H1 (cell line): ENCODE measurements around the gene SLC45A1. TPM values are rescaled to one million over a fixed set of nuclear protein-coding genes. Genes with fewer than 3 reads are reported as not detected.

Experiments used
- CTCF ChIA-PET: fragments of 300-600 bp; sonication (Branson Sonifier 250); formaldehyde crosslinking; loops from one replicate; lab custom pipeline; 2021; ENCODE audit not compliant: partially characterized antibody; lab: Charles Lee
- POLR2A ChIA-PET: fragments of 300-600 bp; sonication (Branson Sonifier 250); formaldehyde crosslinking; loops from one replicate; lab custom pipeline; 2021; ENCODE audit warnings: inconsistent platforms; ENCODE audit not compliant: partially characterized antibody; lab: Charles Lee
- DNase-seq, 2 experiments: peaks; one replicate each; pipeline versions ENCODE4 v3.0.0 to v3.0.0-alpha.2; 2010 to 2022; ENCODE audit warnings: low spot score in 2 of 2, low read depth in 1 of 2, mixed read lengths in 1 of 2
- FAIRE-seq: peaks from 2 replicates; lab custom pipeline; 2011; peaks lifted over from hg19 to GRCh38; lab: Jason Lieb, UNC
- H2AFZ ChIP-seq: 2 replicates; pipeline ENCODE4 v1.8.1; 2012; ENCODE audit warnings: low read length, inconsistent platforms
- H2AK5ac ChIP-seq: 2 replicates; pipeline ENCODE4 v1.6.1; 2013; ENCODE audit warnings: low read depth, low read length
- H2BK120ac ChIP-seq: replicated peaks from 2 replicates; pipeline ENCODE3; 2013; ENCODE audit warnings: low read depth, low read length, inconsistent platforms
- H2BK12ac ChIP-seq: 2 replicates; pipeline ENCODE4 v1.6.1; 2013; ENCODE audit warnings: low read depth, low read length
- H2BK15ac ChIP-seq: 2 replicates; pipeline ENCODE4 v1.6.1; 2013; ENCODE audit warnings: low read length
- H2BK20ac ChIP-seq: 2 replicates; pipeline ENCODE4 v1.6.1; 2013; ENCODE audit warnings: low read length
- H2BK5ac ChIP-seq: 2 replicates; pipeline ENCODE4 v1.6.1; 2013; ENCODE audit warnings: low read depth, low read length
- H3K14ac ChIP-seq: 2 replicates; pipeline ENCODE4 v1.6.1; 2013; ENCODE audit warnings: inconsistent platforms; ENCODE audit not compliant: insufficient read length
- H3K18ac ChIP-seq: 2 replicates; pipeline ENCODE4 v1.6.1; 2013; ENCODE audit warnings: low read length; ENCODE audit errors: extremely low read depth
- H3K23ac ChIP-seq: 2 replicates; pipeline ENCODE4 v1.6.1; 2013; ENCODE audit warnings: inconsistent platforms; ENCODE audit not compliant: insufficient read length
- H3K23me2 ChIP-seq: 2 replicates; pipeline ENCODE4 v1.6.1; 2013; ENCODE audit warnings: low read depth, low read length
- H3K27ac ChIP-seq: 2 replicates; pipeline ENCODE4 v1.6.1; 2011; ENCODE audit warnings: low read depth, low read length, inconsistent platforms
- H3K27me3 ChIP-seq, 4 experiments: replicated peaks in 1 of 4; 1 replicate in 1 of 4; 2 replicates in 3 of 4; pipeline versions ENCODE4 v1.6.1 to v1.8.1; 2011 to 2013; ENCODE audit warnings: low read length in 3 of 4, mild to moderate bottlenecking in 3 of 4, inconsistent platforms in 2 of 4, mixed read lengths in 2 of 4, moderate library complexity in 1 of 4; ENCODE audit not compliant: control insufficient read depth in 3 of 4, insufficient read depth in 3 of 4; ENCODE audit errors: extremely low read depth in 1 of 4
- H3K36me3 ChIP-seq, 4 experiments: 2 replicates each; pipeline versions ENCODE4 v1.6.1 to v1.8.1; 2011 to 2013; ENCODE audit warnings: mild to moderate bottlenecking in 4 of 4, low read length in 3 of 4, moderate library complexity in 2 of 4, control low read depth in 1 of 4, inconsistent platforms in 1 of 4; ENCODE audit not compliant: insufficient read depth in 4 of 4, control insufficient read depth in 2 of 4
- H3K4ac ChIP-seq: replicated peaks from 2 replicates; pipeline ENCODE3; 2013; ENCODE audit warnings: low read length, low read depth, mixed read lengths, inconsistent platforms; ENCODE audit not compliant: insufficient read length
- H3K4me1 ChIP-seq, 4 experiments: replicated peaks in 1 of 4; 1 replicate in 1 of 4; 2 replicates in 3 of 4; pipeline versions ENCODE4 v1.6.1 to v1.8.1; 2011 to 2013; ENCODE audit warnings: low read length in 3 of 4, inconsistent platforms in 2 of 4, mixed read lengths in 1 of 4; ENCODE audit not compliant: insufficient read depth in 4 of 4, control insufficient read depth in 3 of 4
- H3K4me2 ChIP-seq, 2 experiments: 2 replicates each; pipeline versions ENCODE4 v1.6.1 to v1.8.1; 2011 to 2013; ENCODE audit warnings: low read depth in 2 of 2, low read length in 2 of 2, control low read depth in 1 of 2, inconsistent platforms in 1 of 2, mild to moderate bottlenecking in 1 of 2; ENCODE audit not compliant: insufficient read depth in 1 of 2
- H3K4me3 ChIP-seq, 4 experiments: fragments of 200-600, 300-600 bp in 1 of 4; sonication (generic), shearing (Covaris generic), sonication (Bioruptor Twin) in 1 of 4; 2 replicates each; pipeline versions ENCODE4 v1.5.1 to v1.8.1; 2011 to 2016; ENCODE audit warnings: low read length in 4 of 4, low read depth in 3 of 4, control low read depth in 2 of 4, inconsistent platforms in 2 of 4, mild to moderate bottlenecking in 2 of 4, mixed read lengths in 1 of 4, moderate library complexity in 1 of 4; ENCODE audit not compliant: insufficient read depth in 2 of 4; ENCODE audit errors: extremely low read depth in 1 of 4
- H3K56ac ChIP-seq: replicated peaks from 2 replicates; pipeline ENCODE3; 2013; ENCODE audit warnings: low read depth, mild to moderate bottlenecking, mixed read lengths, low read length, inconsistent platforms; ENCODE audit not compliant: insufficient read length
- H3K79me1 ChIP-seq: 2 replicates; pipeline ENCODE4 v1.6.1; 2013; ENCODE audit warnings: low read depth, low read length, control low read depth
- H3K79me2 ChIP-seq, 2 experiments: 2 replicates each; pipeline versions ENCODE4 v1.6.1 to v1.8.1; 2012 to 2013; ENCODE audit warnings: low read length in 2 of 2, mild to moderate bottlenecking in 2 of 2, inconsistent platforms in 1 of 2; ENCODE audit not compliant: insufficient read depth in 2 of 2, control insufficient read depth in 1 of 2
- H3K9ac ChIP-seq, 4 experiments: replicated peaks in 1 of 4; 1 replicate in 1 of 4; 2 replicates in 3 of 4; pipeline versions ENCODE4 v1.6.1 to v1.8.1; 2011 to 2013; ENCODE audit warnings: low read depth in 3 of 4, low read length in 3 of 4, control low read depth in 2 of 4, mild to moderate bottlenecking in 2 of 4, moderate library complexity in 2 of 4, inconsistent platforms in 1 of 4; ENCODE audit errors: extremely low read depth in 1 of 4
- H3K9me3 ChIP-seq, 2 experiments: 2 replicates each; pipeline versions ENCODE4 v1.6.1 to v1.8.1; 2012 to 2013; ENCODE audit warnings: mild to moderate bottlenecking in 2 of 2, moderate library complexity in 2 of 2, control low read depth in 1 of 2, inconsistent platforms in 1 of 2, low read depth in 1 of 2, low read length in 1 of 2, mixed read lengths in 1 of 2; ENCODE audit not compliant: insufficient read depth in 2 of 2
- H4K20me1 ChIP-seq, 2 experiments: replicated peaks in 1 of 2; 2 replicates each; pipeline versions ENCODE3 to v1.8.1; 2011 to 2013; ENCODE audit warnings: inconsistent platforms in 2 of 2, low read length in 2 of 2, mild to moderate bottlenecking in 1 of 2; ENCODE audit not compliant: insufficient read depth in 2 of 2, control insufficient read depth in 1 of 2
- H4K5ac ChIP-seq: 2 replicates; pipeline ENCODE4 v1.6.1; 2013; ENCODE audit warnings: low read length, low read depth, mixed read lengths, inconsistent platforms; ENCODE audit not compliant: insufficient read length
- H4K8ac ChIP-seq: 2 replicates; pipeline ENCODE4 v1.8.0; 2013; ENCODE audit warnings: mild to moderate bottlenecking, moderate library complexity, low read length, inconsistent platforms; ENCODE audit not compliant: insufficient read depth; ENCODE audit errors: extremely low read depth
- H4K91ac ChIP-seq: replicated peaks from 2 replicates; pipeline ENCODE3; 2013; ENCODE audit warnings: low read length, mixed read lengths, inconsistent platforms; ENCODE audit not compliant: insufficient read length
- CBX5 ChIP-seq: fragments of 300-800, 300-1000 bp; sonication (generic); IDR thresholded peaks from 2 replicates; pipeline ENCODE4 v1.7.1; 2016; ENCODE audit warnings: antibody characterized with exemption, low read length, low read depth
- WGBS, 2 experiments: shearing (Covaris generic) in 1 of 2; methylation state at CpG; one replicate each; pipeline versions ENCODE4 v1.1.6 to v1.1.7; 2013 to 2015; ENCODE audit warnings: low lambda C conversion rate in 2 of 2, mixed read lengths in 2 of 2, inconsistent platforms in 1 of 2, low coverage in 1 of 2, missing lambda C conversion rate in 1 of 2; ENCODE audit not compliant: insufficient replicate concordance in 2 of 2, insufficient coverage in 1 of 2, insufficient read length in 1 of 2; ENCODE audit errors: extremely low coverage in 1 of 2, missing lambda C conversion rate in 1 of 2; 5-methylcytosine and 5-hydroxymethylcytosine counted together
- polyA plus RNA-seq, 7 experiments: library from polyadenylated mRNA; depleted of rRNA in 3 of 7; stranded (reverse) in 5 of 7; unstranded in 2 of 7; fragments of >200 nt in 5 of 7; fragments of 200-250 nt in 2 of 7; gene quantifications; 1 replicate in 5 of 7; 2 replicates in 1 of 7; 4 replicates in 1 of 7; pipeline versions ENCODE4 v1.2.1 to v1.2.3, GENCODE V29; 2011 to 2013; ENCODE audit warnings: missing spikeins in 2 of 7, mixed read lengths in 2 of 7
- total RNA-seq: library from RNA; stranded (reverse); fragmentation: NEBNext Ultra II Directional; extraction: Animal tissue kit (Norgen Biotek cat#: 25700); gene quantifications from 2 replicates; pipeline ENCODE4 v1.2.1, GENCODE V29; 2021
- TF ChIP-seq, protein P1 (sequence below): IDR thresholded peaks from 2 replicates; pipeline ENCODE4 v1.6.1; 2011; ENCODE audit warnings: low read length, improper control_type of control experiment

SLC45A1 gene
- total and polyA plus RNA-seq, 2 of the 8 experiments (the other 6 are each of a cell fraction or from before 2014, with no cell fraction given), result 1.0 to 1.7 TPM

DNA sequence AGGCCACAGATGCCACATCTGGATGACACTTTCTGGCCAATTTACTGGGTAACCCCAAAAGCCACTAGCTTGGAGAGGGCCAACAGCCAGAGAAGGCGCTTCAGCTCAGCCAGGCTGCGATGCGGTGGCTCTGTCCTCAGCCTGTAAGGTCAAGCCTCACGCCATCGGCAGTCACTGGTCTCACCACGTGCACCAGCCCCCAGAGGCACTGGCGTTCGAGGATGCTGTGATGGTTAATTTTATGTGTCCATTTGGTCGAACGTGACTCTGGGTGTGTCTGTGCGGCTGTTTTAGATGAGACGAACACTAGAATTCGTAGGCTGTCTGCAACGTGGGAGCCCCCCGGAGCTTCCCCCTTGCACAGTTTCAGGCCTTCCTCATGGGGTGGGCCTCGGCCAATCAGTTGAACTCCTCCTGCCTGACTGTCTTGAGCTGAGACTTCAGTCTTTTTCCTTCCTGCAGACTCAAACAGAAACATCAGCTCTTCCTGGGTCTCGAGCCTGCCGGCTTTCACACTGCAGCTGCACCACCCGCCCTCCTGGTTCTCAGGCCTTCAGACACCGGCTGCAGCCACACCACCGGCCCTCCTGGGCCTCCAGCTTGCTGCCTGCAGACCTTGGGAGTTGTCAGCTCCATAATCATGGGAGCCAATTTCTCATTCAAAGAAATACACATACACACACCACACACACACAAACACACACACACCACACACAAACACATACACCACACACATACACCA is 41.6 kb upstream of the SLC45A1 start:
- no peak overlapping the region for H3K23ac ChIP-seq
- peaks cover 0 to 2% of the 10 kb centered on the region in 2 experiments for H4K20me1 ChIP-seq
- DNase-seq (no peak), FAIRE-seq (no peak)
- H3K9ac ChIP-seq, result no peak overlapping the region
- H3K23me2 ChIP-seq, result peaks cover 5% of the 10 kb centered on the region; the same call in 1 of the 2 replicates
- no peaks in the 10 kb centered on the region for H3K79me2 ChIP-seq
- H3K36me3 ChIP-seq, result no peaks in the 10 kb centered on the region
- H4K91ac ChIP-seq, result peak overlapping the region; percentile 74
- ChIA-PET CTCF (interaction anchor here (0.6 to 0.9 kb wide), 2 partner anchors 143 to 246 kb away, joined by 3 read pairs; no protein-coding TSS in a partner anchor), POLR2A (interaction anchor here (1.2 to 1.6 kb wide), 2 partner anchors 10 to 18 kb away, joined by 3 to 4 read pairs; no protein-coding TSS in a partner anchor)
- H2AK5ac ChIP-seq, result peak overlapping the region; percentile 95; the same call in 1 of the 2 replicates
- H3K9me3 ChIP-seq, result no peaks in the 10 kb centered on the region; a peak in 1 of 4 replicates
- no peak overlapping the region; the same call in 1 of the 2 replicates for H3K18ac ChIP-seq
- H4K5ac ChIP-seq, result peak overlapping the region; percentile 15
- WGBS, 2 experiments, result 91% methylated on average over 18 of the region's 21 CpGs; no CpG with 5 or more reads in 1 of the 2 experiments
- no peak overlapping the region for H2AFZ ChIP-seq
- peak overlapping the region; percentile 87; the same call in 1 of the 2 replicates for H2BK12ac ChIP-seq
- H3K27me3 ChIP-seq, result no peaks in the 10 kb centered on the region
- H3K27ac ChIP-seq, result no peak overlapping the region
- no peaks in the 10 kb centered on the region for H3K4me1 ChIP-seq
- no peak overlapping the region for H3K4ac ChIP-seq
- H2BK20ac ChIP-seq, result no peak overlapping the region
- peak overlapping the region; percentile 56; the same call in 1 of the 2 replicates for H2BK5ac ChIP-seq
- H3K4me3 ChIP-seq, result no peak overlapping the region
- no peak overlapping the region for H3K14ac ChIP-seq
- peak overlapping the region; percentile 93; the same call in 1 of the 2 replicates for H2BK15ac ChIP-seq
- H3K56ac ChIP-seq, result peak overlapping the region; percentile 96
- H2BK120ac ChIP-seq, result no peak overlapping the region
- 0 out of 2 replicates have a peak, but pooled peaks cover 2% of the 10 kb centered on the region for H3K79me1 ChIP-seq
- H4K8ac ChIP-seq, result peak overlapping the region; percentile 68; the same call in 1 of the 2 replicates
- no peak overlapping the region for H3K4me2 ChIP-seq
- TF ChIP-seq, protein P1, sequence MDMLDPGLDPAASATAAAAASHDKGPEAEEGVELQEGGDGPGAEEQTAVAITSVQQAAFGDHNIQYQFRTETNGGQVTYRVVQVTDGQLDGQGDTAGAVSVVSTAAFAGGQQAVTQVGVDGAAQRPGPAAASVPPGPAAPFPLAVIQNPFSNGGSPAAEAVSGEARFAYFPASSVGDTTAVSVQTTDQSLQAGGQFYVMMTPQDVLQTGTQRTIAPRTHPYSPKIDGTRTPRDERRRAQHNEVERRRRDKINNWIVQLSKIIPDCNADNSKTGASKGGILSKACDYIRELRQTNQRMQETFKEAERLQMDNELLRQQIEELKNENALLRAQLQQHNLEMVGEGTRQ, result no peak
- TF ChIP-seq CBX5, result no peak
